GM12874 (cell line): ENCODE results near the gene ABCB8.

Experiments
- TF ChIP-seq, protein P1 (sequence below): IDR thresholded peaks from 2 replicates; pipeline ENCODE4 v1.5.1; 2011; ENCODE audit warnings: low read depth, mild to moderate bottlenecking, control low read depth, low read length, moderate library complexity; ENCODE audit not compliant: insufficient read depth

The ABCB8 gene

DNA sequence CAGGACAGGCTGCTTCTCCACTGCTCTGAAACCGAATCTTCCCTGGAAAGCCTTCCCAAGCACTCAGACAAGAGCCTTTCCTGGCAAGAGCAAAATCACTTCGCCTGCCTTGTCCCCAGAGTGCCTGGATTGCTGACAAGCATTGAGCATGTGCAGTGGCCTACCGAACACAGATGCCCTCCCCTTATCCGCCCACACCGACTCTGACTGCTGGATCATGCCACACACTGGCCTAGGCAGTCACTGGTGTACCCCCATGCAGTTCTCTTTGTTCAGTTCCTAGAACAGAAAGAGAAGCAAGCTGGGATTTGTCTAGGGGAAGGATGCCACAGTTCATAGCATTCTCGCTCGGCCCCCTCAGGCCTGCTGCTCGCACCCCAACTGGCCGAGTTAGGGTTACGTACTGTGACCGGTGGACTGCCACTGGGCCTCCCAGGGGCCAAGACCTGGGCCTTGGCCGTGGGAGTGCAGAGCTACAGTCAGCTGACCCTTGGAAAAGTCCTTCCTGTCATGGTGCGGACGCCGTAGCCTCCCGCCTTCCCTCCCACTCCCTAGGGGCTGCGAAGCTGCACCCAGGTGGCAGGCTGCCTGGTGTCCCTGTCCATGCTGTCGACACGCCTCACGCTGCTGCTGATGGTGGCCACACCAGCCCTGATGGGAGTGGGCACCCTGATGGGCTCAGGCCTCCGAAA lies 6.9 kb downstream of the ABCB8 start:
- TF ChIP-seq, protein P1, sequence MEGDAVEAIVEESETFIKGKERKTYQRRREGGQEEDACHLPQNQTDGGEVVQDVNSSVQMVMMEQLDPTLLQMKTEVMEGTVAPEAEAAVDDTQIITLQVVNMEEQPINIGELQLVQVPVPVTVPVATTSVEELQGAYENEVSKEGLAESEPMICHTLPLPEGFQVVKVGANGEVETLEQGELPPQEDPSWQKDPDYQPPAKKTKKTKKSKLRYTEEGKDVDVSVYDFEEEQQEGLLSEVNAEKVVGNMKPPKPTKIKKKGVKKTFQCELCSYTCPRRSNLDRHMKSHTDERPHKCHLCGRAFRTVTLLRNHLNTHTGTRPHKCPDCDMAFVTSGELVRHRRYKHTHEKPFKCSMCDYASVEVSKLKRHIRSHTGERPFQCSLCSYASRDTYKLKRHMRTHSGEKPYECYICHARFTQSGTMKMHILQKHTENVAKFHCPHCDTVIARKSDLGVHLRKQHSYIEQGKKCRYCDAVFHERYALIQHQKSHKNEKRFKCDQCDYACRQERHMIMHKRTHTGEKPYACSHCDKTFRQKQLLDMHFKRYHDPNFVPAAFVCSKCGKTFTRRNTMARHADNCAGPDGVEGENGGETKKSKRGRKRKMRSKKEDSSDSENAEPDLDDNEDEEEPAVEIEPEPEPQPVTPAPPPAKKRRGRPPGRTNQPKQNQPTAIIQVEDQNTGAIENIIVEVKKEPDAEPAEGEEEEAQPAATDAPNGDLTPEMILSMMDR: no peak

DNA sequence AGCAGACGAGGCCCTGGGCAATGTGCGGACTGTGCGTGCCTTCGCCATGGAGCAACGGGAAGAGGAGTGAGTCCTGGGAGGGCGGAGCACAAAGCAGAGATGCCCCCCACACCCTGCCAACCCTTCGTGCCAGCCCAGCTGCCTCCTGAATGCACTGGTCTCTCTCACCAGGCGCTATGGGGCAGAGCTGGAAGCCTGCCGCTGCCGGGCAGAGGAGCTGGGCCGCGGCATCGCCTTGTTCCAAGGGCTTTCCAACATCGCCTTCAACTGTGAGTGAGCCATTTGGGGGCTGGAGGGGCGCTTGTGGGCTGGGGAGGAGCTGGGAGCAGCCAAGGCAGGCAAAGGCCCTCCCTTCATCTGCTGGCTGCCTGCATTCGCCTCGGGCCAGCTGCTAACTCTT lies 7.7 kb downstream of the ABCB8 start:
- TF ChIP-seq, protein P1: no peak

DNA sequence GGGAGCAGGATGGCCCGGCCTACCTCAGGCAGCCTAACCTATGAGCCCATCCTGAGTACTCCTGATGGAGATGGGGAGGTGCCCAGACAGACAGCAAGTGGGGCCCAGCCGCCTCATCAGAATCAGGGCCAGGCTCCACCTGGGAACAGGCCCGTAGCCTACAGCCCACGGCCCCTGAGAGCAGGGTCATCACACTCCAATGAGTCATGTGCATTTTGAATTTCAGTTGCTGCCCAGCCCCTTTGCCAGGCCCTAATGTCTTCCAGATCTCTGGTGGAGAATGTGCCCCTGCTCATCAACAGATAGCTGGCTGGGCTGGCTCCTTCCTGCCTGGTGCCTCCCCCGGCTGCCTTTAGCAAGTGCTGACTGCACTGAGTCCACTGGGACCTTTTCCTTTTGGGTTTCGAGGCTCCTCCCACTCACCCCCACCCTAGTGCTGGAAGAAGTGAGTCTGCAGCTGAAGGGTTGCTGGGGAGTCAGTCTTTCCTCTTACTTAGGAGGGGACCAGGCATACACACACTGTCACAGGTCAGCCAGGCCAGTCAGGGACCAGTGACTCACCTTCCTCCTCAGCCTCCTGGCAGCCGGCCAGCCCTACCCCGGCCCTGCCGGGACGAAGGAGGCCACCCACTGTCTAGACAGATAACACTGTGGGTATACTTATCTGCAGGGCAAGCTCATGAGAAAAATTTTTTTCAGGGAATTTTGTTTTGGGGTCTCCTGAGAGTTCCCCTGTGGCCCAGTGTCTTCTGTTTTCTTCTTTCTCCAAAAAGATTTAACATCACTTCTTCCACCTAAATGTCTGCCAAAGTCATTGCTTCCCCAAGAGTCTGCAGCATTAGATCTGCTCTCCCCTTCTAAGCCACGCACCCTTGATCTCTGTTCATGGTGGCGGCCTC lies 10.9 kb downstream of the ABCB8 start:
- TF ChIP-seq, protein P1: no peak

DNA sequence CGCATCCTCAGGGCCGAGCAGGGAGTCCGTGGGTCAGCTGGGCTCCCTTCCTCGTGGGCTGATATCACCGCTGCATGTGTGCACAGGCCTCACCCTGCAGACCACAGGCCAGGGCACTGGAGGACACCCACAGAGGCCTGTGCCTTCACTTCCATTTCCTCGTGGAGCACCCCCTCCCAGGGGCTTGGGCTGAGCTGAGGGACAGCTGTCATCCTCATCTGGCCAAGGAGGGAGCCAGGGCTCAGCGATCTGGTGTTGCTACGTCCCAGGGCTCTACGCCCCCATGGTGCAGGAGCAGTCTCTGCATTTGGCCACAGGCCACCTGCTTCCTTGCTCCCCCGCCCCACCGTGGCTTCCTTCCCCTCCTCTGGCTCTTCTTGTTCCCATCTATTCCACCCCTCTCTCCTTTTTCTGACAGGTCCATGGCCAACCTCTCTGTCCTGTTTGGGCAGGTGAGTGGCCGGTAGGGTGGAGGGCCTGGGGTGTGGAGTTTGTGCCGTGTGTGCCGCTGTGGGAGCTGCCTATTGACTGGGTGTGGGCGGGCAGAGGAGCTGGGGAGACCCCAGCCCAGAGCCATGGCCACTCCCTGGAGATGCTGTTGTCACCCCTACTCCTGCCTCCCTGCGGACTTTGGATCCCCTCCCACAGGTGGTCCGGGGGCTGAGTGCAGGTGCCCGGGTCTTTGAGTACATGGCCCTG lies 11.7 kb downstream of the ABCB8 start:
- TF ChIP-seq, protein P1: no peak

DNA sequence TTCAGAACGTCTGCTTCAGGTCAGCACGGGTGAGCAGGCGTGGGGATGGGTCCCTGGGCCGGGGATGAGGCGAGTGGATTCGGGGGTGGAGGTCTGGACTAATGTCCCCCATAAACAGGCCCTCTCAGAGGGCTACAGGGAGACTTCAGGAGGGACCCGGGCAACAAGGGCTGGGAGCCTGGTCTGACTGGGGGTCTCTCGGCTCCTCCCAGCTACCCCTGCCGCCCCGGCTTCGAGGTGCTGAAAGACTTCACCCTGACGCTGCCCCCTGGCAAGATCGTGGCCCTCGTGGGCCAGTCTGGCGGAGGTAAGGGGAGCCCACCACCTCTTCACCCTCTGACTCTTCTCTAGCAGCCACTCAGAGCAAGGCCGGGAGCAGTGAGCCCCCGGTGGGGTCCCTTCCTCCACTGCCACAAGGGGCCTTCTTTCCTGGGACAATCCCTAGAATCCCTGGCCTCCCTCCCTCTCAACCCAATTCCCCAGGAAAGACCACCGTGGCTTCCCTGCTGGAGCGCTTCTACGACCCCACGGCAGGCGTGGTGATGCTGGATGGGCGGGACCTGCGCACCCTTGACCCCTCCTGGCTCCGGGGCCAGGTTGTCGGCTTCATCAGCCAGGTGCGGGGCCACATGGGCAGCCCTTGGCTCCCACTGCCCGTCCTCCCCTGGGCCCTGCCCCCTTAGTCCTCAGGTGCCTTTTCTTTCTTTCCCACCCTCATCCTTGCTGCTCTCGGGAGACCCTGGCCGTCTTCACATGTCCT lies 12.5 kb downstream of the ABCB8 start:
- TF ChIP-seq, protein P1: no peak

DNA sequence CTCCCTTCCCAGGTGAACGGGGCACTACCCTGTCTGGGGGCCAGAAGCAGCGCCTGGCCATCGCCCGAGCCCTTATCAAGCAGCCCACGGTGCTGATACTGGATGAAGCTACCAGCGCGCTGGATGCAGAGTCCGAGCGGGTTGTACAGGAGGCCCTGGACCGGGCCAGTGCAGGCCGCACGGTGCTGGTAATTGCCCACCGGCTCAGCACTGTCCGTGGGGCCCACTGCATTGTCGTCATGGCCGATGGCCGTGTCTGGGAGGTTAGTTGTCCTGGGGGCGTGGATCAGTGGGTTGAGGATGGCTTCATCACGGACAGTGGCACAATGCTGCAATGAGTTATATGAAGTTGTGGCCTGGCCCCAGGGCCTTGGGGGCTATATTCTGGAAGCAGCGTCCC lies 15.7 kb downstream of the ABCB8 start:
- TF ChIP-seq, protein P1: no peak
